ENCODE results near the gene STK32B. TPM values are rescaled to one million over a fixed set of nuclear protein-coding genes. Genes with fewer than 3 reads are reported as not detected.
A peak's percentile ranks its signal among the peaks of the same experiment; 100 is the strongest.

Gene STK32B
- total RNA-seq, 1 experiment from 2014 or later: 11.6 TPM

DNA sequence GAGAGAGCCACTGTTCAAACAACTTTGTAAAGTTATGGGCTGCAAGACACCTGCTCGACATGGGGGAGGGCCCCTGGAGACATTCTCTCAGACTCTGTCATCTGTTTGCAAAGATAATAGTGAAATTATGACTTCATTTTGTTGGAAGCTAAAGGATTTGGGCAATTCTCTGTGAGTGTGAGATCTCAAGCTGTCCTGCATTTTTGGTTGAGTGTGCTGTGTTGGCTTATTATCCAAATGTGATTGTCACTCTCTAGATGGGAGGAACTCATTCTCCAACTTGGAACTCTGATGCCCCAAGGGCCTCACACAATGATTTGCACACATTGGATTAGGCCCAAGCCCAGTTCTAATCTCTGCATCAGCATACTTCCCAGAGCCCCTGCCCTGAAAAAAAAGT lies 63.7 kb downstream of the STK32B start:
- BruUV-seq (replicated peaks): no TSS peak
- POLR2A ChIA-PET: no interaction called here
- intact Hi-C loops (cut with micrococcal nuclease; ENCODE audit: unreplicated experiment) (no loop called here), in situ Hi-C loops (cut with HindIII; ENCODE audit: low pct_unique_long_range_greater_than_20kb, low sequenced_read_pairs) (no loop called here)
- peaks cover 11% of the 10 kb centered on the region for H3K4me1 ChIP-seq (ENCODE audit: control insufficient read depth, insufficient read depth, low read length)
- no peaks in the 10 kb centered on the region for H3K36me3 ChIP-seq (ENCODE audit: control insufficient read depth, insufficient read depth, low read length)
- DNase-seq (ENCODE audit: low read depth, low spot score): no peak
- CTCF ChIA-PET: no interaction called here
- H3K27ac ChIP-seq (ENCODE audit: low read length): no peak overlapping the region
- no peak for TF ChIP-seq TCF7L2 (IDR thresholded peaks at IDR 0.05; ENCODE audit: low read depth, low read length)
- no peak for TF ChIP-seq POLR2AphosphoS5 (IDR thresholded peaks at IDR 0.05; ENCODE audit: low read depth, low read length)
- TF ChIP-seq, protein P1, sequence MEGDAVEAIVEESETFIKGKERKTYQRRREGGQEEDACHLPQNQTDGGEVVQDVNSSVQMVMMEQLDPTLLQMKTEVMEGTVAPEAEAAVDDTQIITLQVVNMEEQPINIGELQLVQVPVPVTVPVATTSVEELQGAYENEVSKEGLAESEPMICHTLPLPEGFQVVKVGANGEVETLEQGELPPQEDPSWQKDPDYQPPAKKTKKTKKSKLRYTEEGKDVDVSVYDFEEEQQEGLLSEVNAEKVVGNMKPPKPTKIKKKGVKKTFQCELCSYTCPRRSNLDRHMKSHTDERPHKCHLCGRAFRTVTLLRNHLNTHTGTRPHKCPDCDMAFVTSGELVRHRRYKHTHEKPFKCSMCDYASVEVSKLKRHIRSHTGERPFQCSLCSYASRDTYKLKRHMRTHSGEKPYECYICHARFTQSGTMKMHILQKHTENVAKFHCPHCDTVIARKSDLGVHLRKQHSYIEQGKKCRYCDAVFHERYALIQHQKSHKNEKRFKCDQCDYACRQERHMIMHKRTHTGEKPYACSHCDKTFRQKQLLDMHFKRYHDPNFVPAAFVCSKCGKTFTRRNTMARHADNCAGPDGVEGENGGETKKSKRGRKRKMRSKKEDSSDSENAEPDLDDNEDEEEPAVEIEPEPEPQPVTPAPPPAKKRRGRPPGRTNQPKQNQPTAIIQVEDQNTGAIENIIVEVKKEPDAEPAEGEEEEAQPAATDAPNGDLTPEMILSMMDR (IDR thresholded peaks at IDR 0.05): no peak
- no peak for TF ChIP-seq REST (IDR thresholded peaks at IDR 0.05; ENCODE audit: insufficient read depth in 1 of 2, low read depth in 2 of 2, low read length in 1 of 2)
- no peak for TF ChIP-seq SIN3A (IDR thresholded peaks at IDR 0.05; ENCODE audit: borderline replicate concordance, insufficient read depth, low read depth, low read length)
- no peaks in the 10 kb centered on the region for H3K9me3 ChIP-seq (ENCODE audit: control insufficient read depth, insufficient read depth, low read depth, low read length)
- ATAC-seq: no peak; the same call in 1 of the 2 replicates
- H3K4me3 ChIP-seq (ENCODE audit: low read depth in 2 of 2, low read length in 2 of 2): no peak overlapping the region
- H3K27me3 ChIP-seq (ENCODE audit: control insufficient read depth, insufficient read depth, low read length): no peaks in the 10 kb centered on the region

GRCh38 chr4:5118091-5118786 lies 67.0 kb downstream of the STK32B start:
- POLR2A ChIA-PET: no interaction called here
- no TSS peak for BruUV-seq (replicated peaks)
- Histone ChIP-seq H3K9me3 (ENCODE audit: control insufficient read depth, insufficient read depth, low read depth, low read length) (no peaks in the 10 kb centered on the region), H3K36me3 (ENCODE audit: control insufficient read depth, insufficient read depth, low read length) (no peaks in the 10 kb centered on the region), H3K4me3 (ENCODE audit: low read depth in 2 of 2, low read length in 2 of 2) (no peak overlapping the region; a peak in 1 of 4 replicates), H3K27me3 (ENCODE audit: control insufficient read depth, insufficient read depth, low read length) (no peaks in the 10 kb centered on the region), H3K27ac (ENCODE audit: low read length) (peak overlapping the region; percentile 69), H3K4me1 (ENCODE audit: control insufficient read depth, insufficient read depth, low read length) (peaks cover 11% of the 10 kb centered on the region)
- DNase-seq (ENCODE audit: low read depth, low spot score): no peak
- TF ChIP-seq POLR2AphosphoS5 (IDR thresholded peaks at IDR 0.05; ENCODE audit: low read depth, low read length) (no peak), TCF7L2 (IDR thresholded peaks at IDR 0.05; ENCODE audit: low read depth, low read length) (no peak), SIN3A (IDR thresholded peaks at IDR 0.05; ENCODE audit: borderline replicate concordance, insufficient read depth, low read depth, low read length) (no peak), REST (IDR thresholded peaks at IDR 0.05; ENCODE audit: insufficient read depth in 1 of 2, low read depth in 2 of 2, low read length in 1 of 2) (no peak)
- TF ChIP-seq, protein P1 (IDR thresholded peaks at IDR 0.05): no peak
- CTCF ChIA-PET: no interaction called here
- in situ Hi-C loops (cut with HindIII; ENCODE audit: low pct_unique_long_range_greater_than_20kb, low sequenced_read_pairs): no loop called here
- intact Hi-C loops (cut with micrococcal nuclease; ENCODE audit: unreplicated experiment): no loop called here
- peak; percentile 49 for ATAC-seq

All from Panc1 (cell line).